SK-N-SH (cell line): Measurements from ENCODE around the gene FADS2. TPM values are rescaled to one million over a fixed set of nuclear protein-coding genes. Genes with fewer than 3 reads are reported as not detected.

Source experiments
- CTCF ChIA-PET: fragments of 300-600, 350-600 bp; formaldehyde crosslinking; extraction: SDS; loops from one replicate; lab custom pipeline; 2021; lab: Yijun Ruan, JAX
- POLR2A ChIA-PET: fragments of 350-600 bp; sonication (Branson Sonifier 250); formaldehyde crosslinking; extraction: SDS; loops from one replicate; lab custom pipeline; 2020; ENCODE audit warnings: antibody characterized with exemption, inconsistent platforms; lab: Yijun Ruan, JAX
- DNase-seq: peaks from one replicate; pipeline ENCODE4 v3.0.0; 2012
- H2AFZ ChIP-seq: fragments of 200-600 bp; sonication (generic); 2 replicates; pipeline ENCODE4 v1.8.1; 2016; ENCODE audit warnings: antibody characterized with exemption, mild to moderate bottlenecking, low read depth
- H3F3A ChIP-seq: fragments of 200-600 bp; sonication (generic); replicated peaks from 2 replicates; pipeline ENCODE3; 2016; ENCODE audit warnings: antibody characterized with exemption, mild to moderate bottlenecking; ENCODE audit not compliant: insufficient read depth
- H3K27ac ChIP-seq, 2 experiments: fragments of 200-500 bp in 1 of 2; fragments of 200-600 bp in 1 of 2; sonication (Bioruptor generic) in 1 of 2; sonication (generic), shearing (Covaris generic) in 1 of 2; 2 replicates each; pipeline versions ENCODE4 v1.5.1 to v1.6.1; 2014 to 2016; ENCODE audit warnings: low read depth in 2 of 2, inconsistent platforms in 1 of 2, low read length in 1 of 2, mild to moderate bottlenecking in 1 of 2, mixed read lengths in 1 of 2
- H3K27me3 ChIP-seq: fragments of 200-600 bp; sonication (generic), shearing (Covaris generic); 2 replicates; pipeline ENCODE4 v1.6.1; 2016; ENCODE audit warnings: mixed run types; ENCODE audit not compliant: insufficient read depth
- H3K36me3 ChIP-seq, 2 experiments: fragments of 200-500 bp in 1 of 2; fragments of 200-600 bp in 1 of 2; sonication (Bioruptor generic) in 1 of 2; sonication (generic) in 1 of 2; replicated peaks in 1 of 2; 2 replicates each; pipeline versions ENCODE3 to v1.5.1; 2014 to 2016; ENCODE audit warnings: low read length in 1 of 2, mild to moderate bottlenecking in 1 of 2; ENCODE audit not compliant: insufficient read depth in 2 of 2, control insufficient read depth in 1 of 2
- H3K4me1 ChIP-seq, 2 experiments: fragments of 200-500 bp in 1 of 2; fragments of 200-600 bp in 1 of 2; sonication (Bioruptor generic) in 1 of 2; sonication (generic), shearing (Covaris generic) in 1 of 2; 2 replicates each; pipeline versions ENCODE4 v1.5.1 to v1.6.1; 2014 to 2016; ENCODE audit warnings: low read depth in 1 of 2, low read length in 1 of 2, mixed run types in 1 of 2; ENCODE audit not compliant: insufficient read depth in 2 of 2, control insufficient read depth in 1 of 2
- H3K4me2 ChIP-seq: fragments of 200-600 bp; sonication (generic), shearing (Covaris generic); 2 replicates; pipeline ENCODE4 v1.6.1; 2017; ENCODE audit warnings: mixed run types
- H3K4me3 ChIP-seq, 2 experiments: fragments of 200-500 bp in 1 of 2; fragments of 200-600 bp in 1 of 2; sonication (Bioruptor generic) in 1 of 2; sonication (generic), shearing (Covaris generic) in 1 of 2; 2 replicates each; pipeline versions ENCODE4 v1.5.1 to v1.8.1; 2014 to 2016; ENCODE audit warnings: low read depth in 2 of 2, inconsistent platforms in 1 of 2, low read length in 1 of 2, mild to moderate bottlenecking in 1 of 2, mixed read lengths in 1 of 2, moderate library complexity in 1 of 2
- H3K79me2 ChIP-seq: fragments of 200-600 bp; sonication (generic); 2 replicates; pipeline ENCODE4 v1.8.1; 2017; ENCODE audit warnings: mild to moderate bottlenecking; ENCODE audit not compliant: insufficient read depth
- H3K9ac ChIP-seq: fragments of 200-600 bp; sonication (generic); 2 replicates; pipeline ENCODE4 v1.6.1; 2017; ENCODE audit warnings: mixed run types
- H3K9me2 ChIP-seq: fragments of 200-600 bp; sonication (generic); 2 replicates; pipeline ENCODE4 v1.6.1; 2017; ENCODE audit warnings: mixed run types
- H3K9me3 ChIP-seq: fragments of 200-600 bp; sonication (generic); 2 replicates; pipeline ENCODE4 v1.6.1; 2017; ENCODE audit warnings: mixed run types, mild to moderate bottlenecking, moderate library complexity
- H4K20me1 ChIP-seq: fragments of 200-600 bp; sonication (generic); 2 replicates; pipeline ENCODE4 v1.6.1; 2017; ENCODE audit warnings: mild to moderate bottlenecking, mixed run types; ENCODE audit not compliant: insufficient read depth
- ELF1 ChIP-seq: IDR thresholded peaks from 2 replicates; pipeline ENCODE4 v1.4.0; 2012
- EP300 ChIP-seq, 2 experiments: IDR thresholded peaks; 2 replicates each; pipeline versions ENCODE4 v1.4.0 to v1.6.1; 2012; ENCODE audit warnings: borderline replicate concordance in 1 of 2, low read depth in 1 of 2, low read length in 1 of 2
- FOSL2 ChIP-seq: IDR thresholded peaks from 2 replicates; pipeline ENCODE4 v1.4.0; 2012; ENCODE audit warnings: low read depth, mild to moderate bottlenecking, moderate library complexity, borderline replicate concordance
- JUND ChIP-seq: IDR thresholded peaks from 2 replicates; pipeline ENCODE4 v1.4.0; 2012
- MXI1 ChIP-seq: IDR thresholded peaks from 2 replicates; pipeline ENCODE4 v1.6.1; 2012; ENCODE audit warnings: mild to moderate bottlenecking, low read depth, low read length, improper control_type of control experiment
- NFIC ChIP-seq: IDR thresholded peaks from 2 replicates; pipeline ENCODE4 v1.4.0; 2012; ENCODE audit warnings: borderline replicate concordance
- POLR2AphosphoS5 ChIP-seq: IDR thresholded peaks from 2 replicates; pipeline ENCODE4 v1.6.1; 2012; ENCODE audit warnings: low read depth, low read length
- RCOR1 ChIP-seq: fragments of 150-350 bp; IDR thresholded peaks from 2 replicates; pipeline ENCODE4 v1.6.1; 2017; ENCODE audit warnings: antibody characterized with exemption, low read length
- RFX5 ChIP-seq: IDR thresholded peaks from 2 replicates; pipeline ENCODE4 v1.6.1; 2012; ENCODE audit warnings: mild to moderate bottlenecking, improper control_type of control experiment, low read length
- SMC3 ChIP-seq: IDR thresholded peaks from 2 replicates; pipeline ENCODE4 v1.6.1; 2012; ENCODE audit warnings: low read depth, low read length, improper control_type of control experiment
- TAF1 ChIP-seq: IDR thresholded peaks from 2 replicates; pipeline ENCODE4 v1.6.1; 2012; ENCODE audit warnings: low read depth, mild to moderate bottlenecking, low read length, moderate library complexity, borderline replicate concordance
- TCF12 ChIP-seq: IDR thresholded peaks from 2 replicates; pipeline ENCODE4 v1.4.0; 2012
- TEAD4 ChIP-seq: IDR thresholded peaks from 2 replicates; pipeline ENCODE4 v1.4.0; 2012; ENCODE audit warnings: mild to moderate bottlenecking, borderline replicate concordance; ENCODE audit not compliant: insufficient read depth
- WGBS: methylation state at CpG from one replicate; pipeline ENCODE4 v1.1.6; 2017; ENCODE audit warnings: low lambda C conversion rate; 5-methylcytosine and 5-hydroxymethylcytosine counted together
- polyA plus RNA-seq, 3 experiments: library from polyadenylated mRNA; depleted of rRNA; stranded (reverse); fragments of >200 nt; gene quantifications; 2 replicates each; pipeline ENCODE4 v1.2.3, GENCODE V29; 2012
- TF ChIP-seq, protein P1 (sequence below): IDR thresholded peaks from 2 replicates; pipeline ENCODE4 v1.4.0; 2012; ENCODE audit warnings: low read depth, borderline replicate concordance
- TF ChIP-seq, protein P2 (sequence below): IDR thresholded peaks from 2 replicates; pipeline ENCODE4 v1.4.0; 2012; ENCODE audit warnings: low read depth
- TF ChIP-seq, protein P3 (sequence below): fragments of 150-350 bp; IDR thresholded peaks from 2 replicates; pipeline ENCODE4 v1.6.1; 2016; ENCODE audit warnings: mild to moderate bottlenecking, low read depth, low read length
- TF ChIP-seq, protein P4 (sequence below): IDR thresholded peaks from 2 replicates; pipeline ENCODE4 v1.4.0; 2012; ENCODE audit warnings: low read depth, borderline replicate concordance
- TF ChIP-seq, protein P5 (sequence below): fragments of 200-600 bp; sonication (generic); IDR thresholded peaks from 2 replicates; pipeline ENCODE4 v1.6.1; 2017; ENCODE audit warnings: antibody characterized with exemption, mild to moderate bottlenecking, moderate library complexity

The FADS2 gene
- polyA plus RNA-seq, 1 of the 3 experiments (the other 2 are of a cell fraction): 67.8 TPM

DNA sequence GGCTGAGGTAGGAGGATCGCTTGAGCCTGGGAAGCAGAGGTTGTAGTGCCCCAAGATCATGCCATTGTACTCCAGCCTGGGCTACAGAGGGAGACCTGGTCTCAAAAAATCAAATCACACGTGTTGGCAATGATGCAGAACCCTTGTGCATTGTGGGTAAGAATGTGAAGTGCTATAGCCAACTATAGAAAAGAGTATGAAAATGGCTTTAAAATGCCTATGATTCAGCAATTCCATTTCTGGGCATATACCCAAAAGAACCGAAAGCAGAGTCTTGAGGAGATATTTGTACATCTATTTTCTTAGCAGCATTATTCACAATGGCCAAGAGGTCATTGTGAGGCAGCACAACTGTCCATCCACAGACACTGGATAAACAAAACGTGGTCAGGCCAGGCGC, 65.9 kb downstream of the FADS2 start:
- Histone ChIP-seq H3K27me3 (no peaks in the 10 kb centered on the region), H3K4me3 (no peak overlapping the region), H2AFZ (no peak overlapping the region), H3K36me3 (no peaks in the 10 kb centered on the region), H3K79me2 (peaks cover 16% of the 10 kb centered on the region), H3K27ac (peak overlapping the region in 1 of 2 experiments; percentile 64; a peak in 2 of 4 replicates), H3K9me2 (no peaks in the 10 kb centered on the region), H3F3A (peaks cover 30% of the 10 kb centered on the region), H3K9me3 (no peaks in the 10 kb centered on the region), H3K4me2 (no peak overlapping the region), H3K9ac (no peak overlapping the region), H4K20me1 (no peaks in the 10 kb centered on the region), H3K4me1 (peaks cover 0 to 11% of the 10 kb centered on the region in 2 experiments; a peak in 1 of 4 replicates)
- POLR2A ChIA-PET: no interaction called here
- TF ChIP-seq, protein P1, sequence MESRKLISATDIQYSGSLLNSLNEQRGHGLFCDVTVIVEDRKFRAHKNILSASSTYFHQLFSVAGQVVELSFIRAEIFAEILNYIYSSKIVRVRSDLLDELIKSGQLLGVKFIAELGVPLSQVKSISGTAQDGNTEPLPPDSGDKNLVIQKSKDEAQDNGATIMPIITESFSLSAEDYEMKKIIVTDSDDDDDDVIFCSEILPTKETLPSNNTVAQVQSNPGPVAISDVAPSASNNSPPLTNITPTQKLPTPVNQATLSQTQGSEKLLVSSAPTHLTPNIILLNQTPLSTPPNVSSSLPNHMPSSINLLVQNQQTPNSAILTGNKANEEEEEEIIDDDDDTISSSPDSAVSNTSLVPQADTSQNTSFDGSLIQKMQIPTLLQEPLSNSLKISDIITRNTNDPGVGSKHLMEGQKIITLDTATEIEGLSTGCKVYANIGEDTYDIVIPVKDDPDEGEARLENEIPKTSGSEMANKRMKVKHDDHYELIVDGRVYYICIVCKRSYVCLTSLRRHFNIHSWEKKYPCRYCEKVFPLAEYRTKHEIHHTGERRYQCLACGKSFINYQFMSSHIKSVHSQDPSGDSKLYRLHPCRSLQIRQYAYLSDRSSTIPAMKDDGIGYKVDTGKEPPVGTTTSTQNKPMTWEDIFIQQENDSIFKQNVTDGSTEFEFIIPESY: no peak
- TF ChIP-seq EP300 (IDR thresholded peaks at IDR 0.05; ENCODE audit: borderline replicate concordance in 1 of 2, low read depth in 1 of 2, low read length in 1 of 2) (peak in 1 of 2 experiments; percentile 28; a peak in 1 of 4 replicates), TCF12 (peak; percentile 22; the same call in 1 of the 2 replicates), POLR2AphosphoS5 (no peak), TEAD4 (peak; percentile 18; the same call in 1 of the 2 replicates), NFIC (peak; percentile 63), RCOR1 (no peak), MXI1 (no peak), FOSL2 (no peak; the same call in 1 of the 2 replicates)
- TF ChIP-seq, protein P2, sequence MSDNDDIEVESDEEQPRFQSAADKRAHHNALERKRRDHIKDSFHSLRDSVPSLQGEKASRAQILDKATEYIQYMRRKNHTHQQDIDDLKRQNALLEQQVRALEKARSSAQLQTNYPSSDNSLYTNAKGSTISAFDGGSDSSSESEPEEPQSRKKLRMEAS: peak; percentile 98
- 58% methylated on average over 5 of the region's 5 CpGs for WGBS
- CTCF ChIA-PET: interaction anchor here (2.6 to 4.4 kb wide), 2 partner anchors 54 to 187 kb away, joined by 27 to 34 read pairs; no protein-coding TSS in a partner anchor
- no peak for DNase-seq

DNA sequence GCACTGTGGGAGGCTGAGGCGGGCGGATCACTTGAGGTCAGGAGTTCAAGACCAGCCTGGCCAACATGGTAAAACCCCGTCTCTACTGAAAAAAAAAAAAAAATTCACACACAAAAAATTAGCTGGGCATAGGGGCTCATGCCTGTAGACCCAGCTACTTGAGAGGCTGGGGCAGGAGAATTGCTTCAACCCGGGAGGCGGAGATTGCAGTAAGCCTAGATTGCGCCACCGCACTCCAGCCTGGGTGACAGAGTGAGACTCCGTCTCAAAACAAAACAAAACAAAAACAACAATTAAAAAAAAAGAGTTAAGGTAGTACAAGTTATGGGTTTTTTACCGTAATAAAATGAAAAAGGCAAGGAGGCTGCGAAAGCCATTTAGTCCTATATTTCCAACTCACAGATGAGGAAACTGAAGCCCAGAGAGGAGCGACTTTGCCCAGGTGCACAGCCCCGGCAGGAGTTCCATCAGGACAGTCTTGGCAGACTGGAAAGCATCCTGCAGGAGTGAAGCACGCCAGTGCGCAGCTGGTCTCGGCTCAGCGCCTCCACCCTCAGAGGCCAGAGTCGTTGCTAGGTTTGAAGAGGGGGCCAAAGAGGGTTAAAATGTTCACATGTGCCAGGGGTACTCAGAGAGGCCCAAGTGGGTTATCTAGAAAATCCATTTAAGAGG, 67.1 kb downstream of the FADS2 start:
- ChIA-PET CTCF (interaction anchor here (0.6 to 12.1 kb wide), 7 partner anchors 9 to 213 kb away, joined by 4 to 543 read pairs (median 106); partner anchors contain the start of gene BEST1), POLR2A (interaction anchor here (1.4 kb wide), 1 partner anchor 53 kb away, joined by 5 read pairs; no protein-coding TSS in a partner anchor)
- DNase-seq: no peak
- H3K4me1 ChIP-seq: peaks cover 0 to 8% of the 10 kb centered on the region in 2 experiments; a peak in 1 of 4 replicates
- H3K4me2 ChIP-seq: no peak overlapping the region
- H3K79me2 ChIP-seq: peaks cover 4% of the 10 kb centered on the region; the same call in 1 of the 2 replicates
- no peaks in the 10 kb centered on the region for H3K9me3 ChIP-seq
- no peaks in the 10 kb centered on the region for H3K27me3 ChIP-seq
- no peaks in the 10 kb centered on the region for H3K9me2 ChIP-seq
- H3K27ac ChIP-seq: no peak overlapping the region
- no peak overlapping the region for H3K4me3 ChIP-seq
- no peak overlapping the region for H3K9ac ChIP-seq
- 88% methylated on average over 17 of the region's 17 CpGs for WGBS
- no peak overlapping the region for H2AFZ ChIP-seq
- H4K20me1 ChIP-seq: no peaks in the 10 kb centered on the region
- peaks cover 30% of the 10 kb centered on the region for H3F3A ChIP-seq
- no peaks in the 10 kb centered on the region for H3K36me3 ChIP-seq
- TF ChIP-seq NFIC (no peak), SMC3 (no peak), JUND (no peak), ELF1 (no peak), TCF12 (no peak), TAF1 (no peak), RFX5 (no peak)
- TF ChIP-seq, protein P3, sequence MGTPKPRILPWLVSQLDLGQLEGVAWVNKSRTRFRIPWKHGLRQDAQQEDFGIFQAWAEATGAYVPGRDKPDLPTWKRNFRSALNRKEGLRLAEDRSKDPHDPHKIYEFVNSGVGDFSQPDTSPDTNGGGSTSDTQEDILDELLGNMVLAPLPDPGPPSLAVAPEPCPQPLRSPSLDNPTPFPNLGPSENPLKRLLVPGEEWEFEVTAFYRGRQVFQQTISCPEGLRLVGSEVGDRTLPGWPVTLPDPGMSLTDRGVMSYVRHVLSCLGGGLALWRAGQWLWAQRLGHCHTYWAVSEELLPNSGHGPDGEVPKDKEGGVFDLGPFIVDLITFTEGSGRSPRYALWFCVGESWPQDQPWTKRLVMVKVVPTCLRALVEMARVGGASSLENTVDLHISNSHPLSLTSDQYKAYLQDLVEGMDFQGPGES: no peak
- TF ChIP-seq, protein P4, sequence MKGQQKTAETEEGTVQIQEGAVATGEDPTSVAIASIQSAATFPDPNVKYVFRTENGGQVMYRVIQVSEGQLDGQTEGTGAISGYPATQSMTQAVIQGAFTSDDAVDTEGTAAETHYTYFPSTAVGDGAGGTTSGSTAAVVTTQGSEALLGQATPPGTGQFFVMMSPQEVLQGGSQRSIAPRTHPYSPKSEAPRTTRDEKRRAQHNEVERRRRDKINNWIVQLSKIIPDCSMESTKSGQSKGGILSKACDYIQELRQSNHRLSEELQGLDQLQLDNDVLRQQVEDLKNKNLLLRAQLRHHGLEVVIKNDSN: no peak
- TF ChIP-seq, protein P5, sequence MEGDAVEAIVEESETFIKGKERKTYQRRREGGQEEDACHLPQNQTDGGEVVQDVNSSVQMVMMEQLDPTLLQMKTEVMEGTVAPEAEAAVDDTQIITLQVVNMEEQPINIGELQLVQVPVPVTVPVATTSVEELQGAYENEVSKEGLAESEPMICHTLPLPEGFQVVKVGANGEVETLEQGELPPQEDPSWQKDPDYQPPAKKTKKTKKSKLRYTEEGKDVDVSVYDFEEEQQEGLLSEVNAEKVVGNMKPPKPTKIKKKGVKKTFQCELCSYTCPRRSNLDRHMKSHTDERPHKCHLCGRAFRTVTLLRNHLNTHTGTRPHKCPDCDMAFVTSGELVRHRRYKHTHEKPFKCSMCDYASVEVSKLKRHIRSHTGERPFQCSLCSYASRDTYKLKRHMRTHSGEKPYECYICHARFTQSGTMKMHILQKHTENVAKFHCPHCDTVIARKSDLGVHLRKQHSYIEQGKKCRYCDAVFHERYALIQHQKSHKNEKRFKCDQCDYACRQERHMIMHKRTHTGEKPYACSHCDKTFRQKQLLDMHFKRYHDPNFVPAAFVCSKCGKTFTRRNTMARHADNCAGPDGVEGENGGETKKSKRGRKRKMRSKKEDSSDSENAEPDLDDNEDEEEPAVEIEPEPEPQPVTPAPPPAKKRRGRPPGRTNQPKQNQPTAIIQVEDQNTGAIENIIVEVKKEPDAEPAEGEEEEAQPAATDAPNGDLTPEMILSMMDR: no peak
